Stimulated activated CD4-positive, alpha-beta T cell treated with anti-CD3 and anti-CD28 coated beads, TNF-alpha, amount 100 ng/mL, for 4 hours (primary cell): ENCODE data around the gene MOK.
"Not testable (repeated sequence)": the region's sequence is repeated elsewhere in the genome, so short reads cannot be mapped to it uniquely, and the experiment has no call there.

Experiments used
- DNase-seq, 3 experiments: peaks; one replicate each; pipeline ENCODE4 v3.0.0-alpha.2; 2020; ENCODE audit warnings: low read depth in 3 of 3

Gene MOK

GRCh38 chr14:102304611-102305506 lies at the start of gene MOK:
MOK (minus strand) TSS chr14:102305164; CDS start chr14:102304968, 196 bp downstream.
- peak; percentile 93 to 95 (median 94) for DNase-seq

DNA sequence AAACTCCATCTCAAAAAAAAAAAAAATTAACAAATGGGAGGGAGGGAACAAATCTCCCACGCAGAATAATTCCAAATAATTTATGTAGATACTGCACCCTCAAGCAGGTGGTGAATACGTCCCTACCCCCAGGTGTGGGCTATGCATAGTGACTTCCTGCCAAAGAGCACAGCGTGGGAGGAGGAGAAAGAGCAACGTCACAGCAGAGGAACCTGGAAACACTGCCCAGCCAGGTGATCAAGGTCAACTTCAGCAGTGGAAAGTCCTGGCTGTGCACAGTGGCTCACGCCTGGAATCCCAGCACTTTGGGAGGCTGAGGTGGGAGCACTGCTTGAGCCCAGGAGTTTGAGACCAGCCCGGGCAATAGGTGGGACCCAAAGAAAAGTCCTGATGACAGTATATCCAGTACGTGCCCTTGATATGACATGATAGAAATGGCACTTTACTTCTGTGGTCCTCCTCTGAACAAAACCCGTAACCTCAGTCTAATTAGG lies 48.2 kb upstream of the MOK start:
- DNase-seq = no peak

DNA sequence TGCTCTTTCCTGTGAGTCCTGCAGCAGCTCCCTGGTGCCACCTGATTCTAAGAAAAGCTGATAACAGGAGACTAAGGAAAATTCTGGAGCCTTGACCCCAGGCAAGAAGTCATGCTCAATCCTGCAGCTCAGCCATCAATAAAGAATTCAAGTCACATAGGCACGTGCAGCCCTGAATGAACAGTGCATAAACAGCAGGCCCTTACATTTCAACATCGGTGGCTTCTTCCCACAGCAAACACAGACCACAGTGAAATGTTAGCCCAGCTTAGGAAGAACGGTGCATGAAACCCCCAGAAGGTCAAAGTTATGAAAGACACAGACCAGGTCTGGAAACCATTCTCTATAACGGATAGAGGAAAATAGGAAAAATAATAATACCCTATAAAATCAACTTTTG lies 47.2 kb upstream of the MOK start:
- DNase-seq = no peak

DNA sequence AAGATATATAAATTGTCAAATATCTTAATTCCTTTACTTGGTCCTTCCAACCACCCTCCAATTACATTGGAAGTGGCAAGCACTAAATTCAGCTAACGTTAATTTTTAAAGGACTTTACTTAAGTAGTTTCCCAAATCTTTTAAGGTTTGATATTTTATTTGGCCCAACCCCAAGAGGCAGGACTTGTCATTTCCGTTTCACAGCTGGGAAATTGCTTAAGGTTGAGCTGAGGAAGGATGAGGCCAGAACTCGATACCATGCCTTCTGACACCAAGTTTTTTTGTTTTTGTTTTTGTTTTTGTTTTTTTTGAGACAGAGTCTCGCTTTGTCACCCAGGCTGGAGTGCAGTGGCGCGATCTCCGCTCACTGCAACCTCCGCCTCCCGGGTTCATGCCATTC lies 46.6 kb upstream of the MOK start:
- not testable (repeated sequence) for DNase-seq

DNA sequence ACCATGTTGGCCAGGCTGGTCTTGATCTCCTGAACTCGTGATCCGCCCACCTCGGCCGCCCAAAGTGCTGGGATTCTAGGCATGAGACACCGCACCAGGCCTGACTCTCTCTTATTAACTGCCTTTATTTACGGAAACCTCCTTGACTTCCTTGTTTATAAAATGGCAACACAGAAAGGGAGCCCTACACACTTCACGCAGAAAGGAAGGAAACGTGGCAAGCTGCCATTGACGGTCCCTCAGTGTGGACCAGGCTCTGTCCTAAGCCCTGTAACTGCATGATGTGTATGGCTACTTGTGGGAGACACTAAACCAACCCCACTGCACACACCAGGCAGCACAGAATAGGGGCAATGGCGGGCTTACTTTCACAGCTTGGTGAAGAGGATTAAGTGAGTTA lies 46.1 kb upstream of the MOK start:
- DNase-seq = no peak

- DNase-seq = no peak
Measured at GRCh38 chr14:102348376-102348775, 43.4 kb upstream of the MOK start.

DNA sequence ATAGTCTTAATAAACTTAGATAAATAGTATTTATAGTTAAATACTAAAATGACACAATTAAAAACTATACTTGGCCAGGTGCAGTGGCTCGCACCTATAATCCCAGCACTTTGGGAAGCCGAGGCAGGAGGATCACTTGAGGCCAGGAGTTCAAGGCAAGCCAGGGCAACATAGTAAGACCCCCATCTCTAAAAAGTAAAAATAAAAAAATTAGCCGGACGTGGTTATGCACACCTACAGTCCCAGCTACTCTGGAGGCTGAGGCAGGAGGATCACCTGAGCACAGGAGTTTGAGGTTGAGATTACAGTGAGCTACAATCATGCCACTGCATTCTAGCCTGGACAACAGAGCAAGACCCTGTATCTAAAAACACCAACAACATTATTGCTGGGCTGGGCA lies 41.7 kb upstream of the MOK start:
- DNase-seq = no peak

DNA sequence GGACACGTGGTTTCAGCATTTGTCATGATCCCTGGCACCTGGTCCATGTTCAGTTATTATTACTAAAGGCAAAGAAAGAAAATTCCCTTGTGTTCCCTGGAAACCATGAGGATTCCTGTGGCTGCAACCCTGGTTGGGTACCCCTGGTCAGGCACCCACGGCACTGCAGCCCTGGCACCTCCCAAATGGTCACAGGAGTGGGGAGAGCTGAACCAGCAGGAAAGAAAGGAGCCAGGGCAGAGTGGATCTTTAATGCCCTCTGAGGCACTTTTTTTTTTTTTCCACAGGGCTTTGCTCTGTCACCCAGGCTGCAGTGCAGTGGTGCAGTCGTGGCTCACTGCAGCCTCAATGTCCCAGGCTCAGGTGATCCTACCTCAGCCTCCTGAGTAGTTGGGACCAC lies 40.3 kb upstream of the MOK start:
- DNase-seq = no peak

GRCh38 chr14:102344485-102344884 lies 39.5 kb upstream of the MOK start:
- DNase-seq = no peak

GRCh38 chr14:102344084-102344483 lies 39.1 kb upstream of the MOK start:
- DNase-seq = no peak

DNA sequence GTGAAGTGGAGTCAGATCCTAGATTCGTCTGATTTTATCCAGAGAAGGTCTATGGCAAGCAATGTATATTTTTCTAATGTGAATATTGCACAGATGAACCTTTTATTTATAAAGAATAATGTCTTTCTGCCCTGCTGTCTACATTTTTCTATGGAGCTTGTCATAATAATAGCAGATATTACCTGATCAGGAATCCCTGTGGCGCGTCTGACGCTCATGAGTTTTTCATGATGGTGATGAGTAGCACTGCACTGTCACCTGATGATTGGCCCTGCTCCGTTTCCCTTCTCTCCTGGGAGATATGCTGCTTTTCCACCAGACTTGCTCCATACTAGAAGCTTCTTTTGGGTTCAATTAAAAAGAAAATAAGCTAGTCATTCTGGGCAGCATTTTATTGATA lies 37.3 kb upstream of the MOK start:
- DNase-seq = no peak

DNA sequence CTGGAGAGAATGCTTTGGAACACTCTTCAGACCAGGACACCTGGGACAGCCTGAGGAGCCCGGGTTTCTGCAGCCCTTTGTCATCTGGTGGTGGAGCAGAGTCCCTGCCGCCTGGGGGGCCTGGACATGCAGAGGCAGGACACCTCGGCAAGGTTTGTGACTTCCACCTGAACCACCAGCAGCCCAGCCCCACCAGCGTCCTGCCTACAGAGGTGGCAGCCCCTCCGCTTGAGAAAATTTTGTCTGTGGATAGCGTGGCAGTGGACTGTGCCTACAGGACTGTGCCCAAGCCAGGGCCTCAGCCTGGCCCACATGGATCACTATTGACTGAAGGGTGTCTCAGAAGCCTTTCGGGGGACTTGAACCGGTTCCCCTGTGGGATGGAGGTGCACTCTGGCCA lies 36.6 kb upstream of the MOK start:
- DNase-seq = no peak

DNA sequence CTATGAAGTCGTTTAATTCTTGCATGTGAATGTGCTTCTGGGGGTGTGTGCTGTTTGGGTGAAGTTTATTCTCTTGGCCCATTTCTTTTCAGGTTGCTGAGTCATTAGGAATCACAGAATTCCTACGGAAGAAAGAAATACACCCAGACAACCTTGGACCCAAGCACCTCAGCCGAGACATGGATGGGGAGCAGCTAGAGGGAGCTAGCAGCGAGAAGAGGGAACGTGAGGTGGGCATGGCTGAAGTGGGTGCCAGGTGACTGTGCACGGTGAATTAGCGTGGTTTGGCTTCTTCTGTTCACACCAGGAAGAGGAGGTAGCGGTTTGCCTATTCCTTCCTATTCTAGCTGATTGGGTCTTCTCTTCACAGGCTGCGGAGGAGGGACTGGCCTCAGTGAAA lies 33.8 kb upstream of the MOK start:
- DNase-seq = no peak

DNA sequence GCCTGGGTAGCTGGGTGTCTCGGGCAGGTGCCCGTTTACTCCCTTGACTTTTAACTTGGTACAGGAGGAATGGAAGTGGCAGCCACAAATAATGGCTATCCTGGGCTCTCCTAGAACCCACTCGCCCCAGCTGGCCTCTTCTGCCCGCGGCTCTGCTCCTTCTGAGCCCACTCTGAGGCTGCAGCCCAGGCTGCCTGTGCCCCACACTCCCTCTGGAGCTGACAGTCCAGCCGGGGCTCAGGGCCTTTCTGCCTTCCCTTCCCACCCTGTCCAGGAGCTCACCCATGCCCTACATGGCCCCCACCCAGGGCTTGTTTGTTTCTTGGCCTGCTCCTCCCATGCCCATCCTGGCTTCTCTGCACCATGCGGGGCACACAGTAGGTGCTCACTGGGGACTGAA lies 30.2 kb upstream of the MOK start:
- DNase-seq = no peak

DNA sequence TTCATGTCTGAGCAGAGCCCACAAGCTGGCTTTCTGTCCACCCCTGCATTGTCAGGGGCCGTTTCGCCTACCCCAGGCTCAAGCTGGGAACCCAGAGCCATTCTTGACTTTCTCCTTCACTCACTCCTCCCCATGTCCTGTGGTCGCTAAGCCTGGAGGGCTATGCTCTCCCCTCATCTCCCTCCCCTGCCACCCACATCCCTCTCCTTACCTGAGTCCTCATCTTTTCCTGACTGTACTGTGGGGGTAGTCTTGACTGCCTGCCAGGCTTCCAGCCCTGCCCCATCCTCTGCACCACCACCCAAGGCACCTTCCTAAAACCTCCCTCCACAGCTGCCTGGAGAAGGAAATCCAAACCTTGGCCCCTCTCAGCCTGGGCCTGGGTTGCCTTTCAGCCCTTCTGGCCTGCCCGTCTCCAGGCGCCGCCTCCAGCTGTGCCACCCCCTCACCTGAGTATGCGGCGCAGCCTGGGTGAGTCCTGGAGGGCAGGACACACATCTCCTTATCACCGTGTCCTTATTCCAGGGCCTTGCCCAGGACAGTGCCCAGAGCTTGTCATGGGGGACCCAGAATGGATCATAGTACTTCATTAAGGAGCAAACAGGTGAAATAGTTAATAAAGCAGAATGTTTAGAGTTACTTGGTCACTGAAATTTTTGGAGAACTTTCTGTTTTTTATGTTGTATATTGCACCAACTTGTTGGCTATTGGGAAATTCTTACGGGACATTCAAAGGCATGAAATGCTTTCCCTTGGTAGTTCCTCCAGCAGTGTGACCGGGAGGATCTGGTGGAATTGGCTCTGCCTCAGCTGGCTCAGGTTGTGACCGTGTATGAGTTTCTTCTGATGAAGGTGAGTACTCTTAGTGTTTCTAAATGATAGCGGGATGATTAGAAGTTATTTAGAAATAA lies 29.1 kb upstream of the MOK start:
- DNase-seq = no peak

GRCh38 chr14:102333390-102333789 lies 28.4 kb upstream of the MOK start:
- DNase-seq = no peak

DNA sequence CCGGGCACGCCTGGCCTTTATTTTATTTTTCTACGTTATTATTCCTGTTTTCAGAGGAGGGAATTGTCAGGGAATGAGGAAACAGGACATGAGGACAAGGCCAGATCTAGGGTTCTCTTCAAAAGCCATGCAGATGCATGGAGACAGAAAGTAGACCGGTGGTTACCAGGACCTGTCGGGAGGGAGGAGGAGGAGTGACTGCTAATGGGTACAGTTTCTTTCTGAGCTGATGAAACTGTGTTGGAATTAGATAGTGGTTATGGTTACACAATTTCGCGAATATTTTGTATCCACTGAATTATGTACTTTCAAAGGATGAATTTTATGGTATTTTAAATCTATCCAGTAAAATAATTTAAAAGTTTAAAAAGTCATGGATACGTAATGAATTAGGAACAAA lies 25.8 kb upstream of the MOK start:
- DNase-seq = no peak

DNA sequence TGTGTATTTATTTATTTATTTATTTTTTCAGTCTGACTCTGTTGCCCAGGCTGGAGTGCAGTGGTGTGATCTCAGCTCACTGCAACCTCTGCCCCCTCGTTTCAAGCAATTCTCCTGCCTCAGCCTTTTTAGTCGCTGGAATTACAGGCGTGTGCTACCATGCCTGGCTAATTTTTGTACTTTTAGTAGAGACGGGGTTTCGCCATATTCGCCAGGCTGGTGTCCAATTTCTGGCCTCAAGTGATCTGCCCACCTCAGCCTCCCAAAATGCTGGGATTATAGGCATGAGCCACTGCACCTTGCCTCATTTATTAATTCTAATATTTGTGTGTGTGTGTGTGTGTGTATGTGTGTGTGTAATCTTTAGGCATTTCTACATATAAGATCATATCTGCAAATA lies 24.4 kb upstream of the MOK start:
- not testable (repeated sequence) for DNase-seq

GRCh38 chr14:102326583-102326982 lies 21.6 kb upstream of the MOK start:
- DNase-seq = no peak

DNA sequence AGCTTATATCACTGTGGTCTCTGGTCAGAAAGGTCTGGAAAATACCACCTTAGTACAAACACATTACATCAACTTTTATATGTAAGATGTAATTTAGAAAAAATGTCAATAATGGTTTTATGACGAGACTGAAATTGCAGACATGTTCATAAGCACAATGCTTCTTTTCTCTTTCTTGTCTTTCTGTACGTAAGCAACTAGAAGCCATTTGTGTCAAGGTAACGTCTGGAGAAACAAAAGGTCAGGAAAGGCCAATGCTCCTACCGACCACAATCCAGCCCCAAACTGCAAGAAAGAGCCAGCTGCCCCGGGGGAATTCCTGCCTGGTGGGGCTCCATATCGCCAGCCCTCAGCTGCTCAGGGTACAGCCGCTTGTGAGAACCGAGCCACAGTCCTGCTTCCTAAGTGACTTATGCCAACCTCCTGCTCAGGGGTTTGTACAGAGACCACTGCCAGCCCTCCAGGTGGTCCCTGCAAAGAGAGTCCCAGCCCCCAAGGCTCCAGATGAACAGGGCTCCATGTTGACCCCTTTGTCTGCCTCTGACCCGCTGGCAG lies 20.9 kb upstream of the MOK start:
- DNase-seq = no peak

DNA sequence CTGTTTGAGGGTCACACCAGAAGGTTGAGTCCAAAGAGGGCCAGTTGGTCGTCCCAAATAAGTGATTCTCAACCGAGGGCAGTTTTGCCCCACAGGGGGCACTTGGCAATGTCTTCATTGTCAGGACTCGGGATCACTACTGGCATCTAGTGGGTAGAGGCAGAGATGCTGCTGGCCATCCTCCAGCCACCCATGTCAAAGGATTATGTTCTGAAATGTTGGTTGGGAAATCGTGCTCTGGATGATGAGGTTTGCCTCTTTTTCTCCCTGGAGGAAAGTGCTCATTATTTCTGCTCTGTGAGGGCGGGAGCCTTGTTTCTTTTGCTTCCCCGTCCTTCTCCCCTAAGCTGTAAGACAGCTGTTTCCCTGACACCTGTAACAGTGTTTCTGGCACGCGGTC lies 18.1 kb upstream of the MOK start:
- no peak for DNase-seq
